Stomach (tissue), 9 donors: Measurements from ENCODE around the gene PSMD1. TPM values are rescaled to one million over a fixed set of nuclear protein-coding genes. Genes with fewer than 3 reads are reported as not detected.

Experiments used
- DNase-seq, 2 donors: peaks; one replicate each; pipeline versions ENCODE4 v3.0.0 to v3.0.0-alpha.2; 2013 to 2019
- H3K27ac ChIP-seq, 5 donors: fragments of 200-600 bp in 4 of 5; sonication (generic) in 4 of 5; one replicate each; pipeline ENCODE4 v1.5.1; 2013 to 2019; ENCODE audit warnings: mild to moderate bottlenecking in 1 of 5, moderate library complexity in 1 of 5
- H3K27me3 ChIP-seq, 3 donors: fragments of 200-600 bp; sonication (generic); one replicate each; pipeline ENCODE4 v1.5.1; 2017 to 2019; ENCODE audit warnings: mixed run types in 1 of 3
- H3K36me3 ChIP-seq, 4 donors: fragments of 200-600 bp; sonication (generic); 1 replicate in 3 of 4; 2 replicates in 1 of 4; pipeline ENCODE4 v1.5.1; 2016 to 2019
- H3K4me1 ChIP-seq, 4 donors: fragments of 200-600 bp; sonication (generic); one replicate each; pipeline ENCODE4 v1.5.1; 2016 to 2019
- H3K4me3 ChIP-seq, 4 donors: fragments of 200-600 bp; sonication (generic) in 3 of 4; one replicate each; pipeline ENCODE4 v1.5.1; 2016 to 2019; ENCODE audit warnings: mild to moderate bottlenecking in 1 of 4
- H3K9me3 ChIP-seq, 4 donors: fragments of 200-600 bp; sonication (generic); one replicate each; pipeline ENCODE4 v1.5.1; 2016 to 2019
- EP300 ChIP-seq: sonication (generic); formaldehyde crosslinking; IDR thresholded peaks from one replicate; pipeline ENCODE4 v1.6.1; 2017; ENCODE audit warnings: antibody characterized with exemption
- POLR2A ChIP-seq, 4 donors: fragments of 450-650 bp; IDR thresholded peaks; one replicate each; pipeline ENCODE4 v1.6.1; 2016; ENCODE audit warnings: antibody characterized with exemption in 4 of 4, control low read depth in 2 of 4, mild to moderate bottlenecking in 1 of 4, moderate library complexity in 1 of 4
- POLR2AphosphoS5 ChIP-seq, 3 donors: sonication (generic); formaldehyde crosslinking; IDR thresholded peaks; one replicate each; pipeline ENCODE4 v1.6.1; 2016; ENCODE audit warnings: antibody characterized with exemption in 3 of 3
- whole genome bisulfite sequencing, 5 donors: extraction: QIAGEN DNeasy Blood & Tissue Kit in 3 of 5; methylation state at CpG; one replicate each; pipeline versions ENCODE4 v1.1.5 to v1.1.7; 2013 to 2018; 5-methylcytosine and 5-hydroxymethylcytosine counted together
- intact Hi-C: fragments of 100-400 bp; cut with DNase I; formaldehyde crosslinking; loops from one replicate; pipeline ENCODE4 v1.15.1; 2023; ENCODE audit warnings: low total_unique reads
- polyA plus RNA-seq, 3 donors: library from polyadenylated mRNA; stranded (reverse); fragments of 200-250 nt; gene quantifications; one replicate each; pipeline ENCODE4 v1.2.3, GENCODE V29; 2013
- total RNA-seq, 5 donors: library from RNA; depleted of rRNA; stranded (reverse); fragments of >200 nt; gene quantifications; one replicate each; pipeline versions ENCODE4 v1.1.0 to v1.2.3, GENCODE V29; 2014 to 2016
- TF ChIP-seq, protein P1 (sequence below), 7 experiments: fragments of 450-650 bp in 4 of 7; fragments of 200-600 bp in 3 of 7; sonication (generic) in 3 of 7; IDR thresholded peaks; one replicate each; pipeline ENCODE4 v1.5.1; 2016 to 2019; ENCODE audit warnings: antibody characterized with exemption in 7 of 7, control low read depth in 2 of 7, mild to moderate bottlenecking in 1 of 7
- donor health status: healthy with polysubstance abuse.
- donor health status: Bipolar disorder and iron deficiency.
- donor health status: healthy.

The PSMD1 gene
- total and polyA plus RNA-seq, 8 donors, result 31.9 to 96.4 (median 45.6) TPM

GRCh38 chr2:231128541-231128940, 71.9 kb downstream of the PSMD1 start:
- H3K27ac ChIP-seq, result no peak overlapping the region
- no peak for TF ChIP-seq EP300
- TF ChIP-seq POLR2AphosphoS5 (IDR thresholded peaks at IDR 0.05), result no peak
- TF ChIP-seq, protein P1, sequence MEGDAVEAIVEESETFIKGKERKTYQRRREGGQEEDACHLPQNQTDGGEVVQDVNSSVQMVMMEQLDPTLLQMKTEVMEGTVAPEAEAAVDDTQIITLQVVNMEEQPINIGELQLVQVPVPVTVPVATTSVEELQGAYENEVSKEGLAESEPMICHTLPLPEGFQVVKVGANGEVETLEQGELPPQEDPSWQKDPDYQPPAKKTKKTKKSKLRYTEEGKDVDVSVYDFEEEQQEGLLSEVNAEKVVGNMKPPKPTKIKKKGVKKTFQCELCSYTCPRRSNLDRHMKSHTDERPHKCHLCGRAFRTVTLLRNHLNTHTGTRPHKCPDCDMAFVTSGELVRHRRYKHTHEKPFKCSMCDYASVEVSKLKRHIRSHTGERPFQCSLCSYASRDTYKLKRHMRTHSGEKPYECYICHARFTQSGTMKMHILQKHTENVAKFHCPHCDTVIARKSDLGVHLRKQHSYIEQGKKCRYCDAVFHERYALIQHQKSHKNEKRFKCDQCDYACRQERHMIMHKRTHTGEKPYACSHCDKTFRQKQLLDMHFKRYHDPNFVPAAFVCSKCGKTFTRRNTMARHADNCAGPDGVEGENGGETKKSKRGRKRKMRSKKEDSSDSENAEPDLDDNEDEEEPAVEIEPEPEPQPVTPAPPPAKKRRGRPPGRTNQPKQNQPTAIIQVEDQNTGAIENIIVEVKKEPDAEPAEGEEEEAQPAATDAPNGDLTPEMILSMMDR (IDR thresholded peaks at IDR 0.05), result no peak
- no peak for TF ChIP-seq POLR2A (IDR thresholded peaks at IDR 0.05)
- H3K36me3 ChIP-seq, result no peaks in the 10 kb centered on the region
- intact Hi-C loops, result no loop called here
- H3K9me3 ChIP-seq, result no peaks in the 10 kb centered on the region
- H3K4me1 ChIP-seq, result peaks cover 0 to 59% (median 17%) of the 10 kb centered on the region in 4 donors
- DNase-seq, result no peak
- H3K4me3 ChIP-seq, result no peak overlapping the region
- H3K27me3 ChIP-seq, result no peaks in the 10 kb centered on the region

GRCh38 chr2:231129216-231129615, 72.5 kb downstream of the PSMD1 start:
- H3K4me1 ChIP-seq, result peaks cover 0 to 59% (median 14%) of the 10 kb centered on the region in 4 donors
- no peak for DNase-seq
- H3K27ac ChIP-seq, result no peak overlapping the region
- no peak overlapping the region for H3K4me3 ChIP-seq
- H3K9me3 ChIP-seq, result no peaks in the 10 kb centered on the region
- intact Hi-C loops, result no loop called here
- H3K36me3 ChIP-seq, result no peaks in the 10 kb centered on the region
- TF ChIP-seq POLR2A (IDR thresholded peaks at IDR 0.05), result no peak
- no peak for TF ChIP-seq EP300
- H3K27me3 ChIP-seq, result no peaks in the 10 kb centered on the region
- WGBS, 5 donors, result 78 to 89% (median 83%) methylated on average over 1 of the region's 1 CpG

DNA sequence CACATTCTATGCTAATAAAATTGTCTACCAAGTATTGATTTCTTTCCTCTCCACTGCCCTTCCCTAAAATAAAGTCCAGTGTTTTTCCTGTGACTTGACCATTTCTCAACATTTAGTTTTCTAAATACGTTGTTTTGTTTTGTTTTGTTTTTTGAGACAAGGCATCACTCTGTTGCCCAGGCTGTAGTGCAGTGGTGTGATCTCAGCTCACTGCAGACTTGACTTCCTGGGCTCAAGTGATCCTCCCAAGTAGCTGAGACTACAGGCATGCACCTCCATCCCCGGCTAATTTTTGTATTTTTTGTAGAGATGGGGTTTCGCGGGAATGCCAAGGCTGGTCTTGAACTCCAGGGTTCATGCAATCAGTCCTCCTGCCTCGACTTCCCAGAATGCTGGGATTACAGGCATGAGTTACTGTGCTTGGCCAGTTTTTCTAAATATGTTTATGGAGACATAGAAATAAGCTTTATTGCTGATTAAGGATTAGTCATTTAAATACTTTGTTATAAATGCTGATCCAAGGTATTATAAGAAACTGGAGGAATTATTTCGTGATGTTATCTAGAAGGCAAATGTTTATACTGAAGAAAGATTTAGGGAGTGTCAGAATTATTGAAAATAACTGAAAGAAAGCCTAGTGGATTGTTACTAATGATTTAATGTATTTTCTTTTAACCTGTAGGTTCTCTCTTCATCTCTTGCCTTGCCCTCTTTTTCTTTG, 73.8 kb downstream of the PSMD1 start:
- H3K27ac ChIP-seq, result no peak overlapping the region
- H3K27me3 ChIP-seq, result no peaks in the 10 kb centered on the region
- H3K4me3 ChIP-seq, result no peak overlapping the region
- DNase-seq, result no peak
- intact Hi-C loops, result no loop called here
- no peaks in the 10 kb centered on the region for H3K9me3 ChIP-seq
- WGBS, 5 donors, result 76 to 84% (median 82%) methylated on average over 6 of the region's 6 CpGs
- no peaks in the 10 kb centered on the region for H3K36me3 ChIP-seq
- TF ChIP-seq EP300, result no peak
- TF ChIP-seq, protein P1 (IDR thresholded peaks at IDR 0.05), result no peak
- TF ChIP-seq POLR2AphosphoS5 (IDR thresholded peaks at IDR 0.05), result no peak
- no peak for TF ChIP-seq POLR2A (IDR thresholded peaks at IDR 0.05)
- H3K4me1 ChIP-seq, result peaks cover 0 to 46% (median 7%) of the 10 kb centered on the region in 4 donors

DNA sequence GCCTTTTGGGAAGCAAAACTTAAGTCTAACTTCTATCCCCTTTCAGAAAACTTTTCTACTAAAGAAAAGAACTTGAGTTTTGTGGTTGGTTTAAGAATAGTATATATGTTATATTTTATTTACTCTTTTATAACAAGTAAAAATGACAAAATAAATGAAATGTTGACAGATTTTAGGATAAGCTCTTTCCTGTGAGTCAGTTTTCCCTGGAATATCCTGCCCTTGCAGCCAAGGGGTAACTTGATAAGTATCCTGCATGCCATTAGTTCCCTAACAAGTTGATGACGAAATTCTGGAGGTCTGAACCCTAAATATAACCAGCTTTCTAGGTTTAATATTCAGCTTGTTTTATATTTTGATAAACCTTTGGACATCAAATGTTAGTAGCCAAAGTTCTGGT, 75.5 kb downstream of the PSMD1 start:
- no peaks in the 10 kb centered on the region for H3K9me3 ChIP-seq
- no peaks in the 10 kb centered on the region for H3K27me3 ChIP-seq
- no peak overlapping the region for H3K27ac ChIP-seq
- H3K4me1 ChIP-seq, result peaks cover 0 to 46% (median 2%) of the 10 kb centered on the region in 4 donors
- no peak overlapping the region for H3K4me3 ChIP-seq
- no peaks in the 10 kb centered on the region for H3K36me3 ChIP-seq
- TF ChIP-seq EP300, result no peak
- no peak for TF ChIP-seq POLR2AphosphoS5 (IDR thresholded peaks at IDR 0.05)
- intact Hi-C loops, result no loop called here
- 44 to 88% (median 62%) methylated on average over 1 of the region's 1 CpG for WGBS, 5 donors
- DNase-seq, result no peak

- no peak for TF ChIP-seq EP300
- TF ChIP-seq, protein P1 (IDR thresholded peaks at IDR 0.05), result no peak
- no peak for TF ChIP-seq POLR2AphosphoS5 (IDR thresholded peaks at IDR 0.05)
- no peak for TF ChIP-seq POLR2A (IDR thresholded peaks at IDR 0.05)
- Histone ChIP-seq H3K27ac (no peak overlapping the region), H3K4me3 (no peak overlapping the region), H3K4me1 (peaks cover 0 to 46% (median 2%) of the 10 kb centered on the region in 4 donors), H3K27me3 (no peaks in the 10 kb centered on the region), H3K9me3 (no peaks in the 10 kb centered on the region), H3K36me3 (no peaks in the 10 kb centered on the region)
- intact Hi-C loops, result no loop called here
- DNase-seq, result no peak
- 78 to 98% (median 85%) methylated on average over 1 of the region's 1 CpG for WGBS, 5 donors
Observed at GRCh38 chr2:231133365-231134099, 76.9 kb downstream of the PSMD1 start.
